Gastrocnemius medialis (tissue), 4 donors: ENCODE results near the gene LINGO1. TPM values are rescaled to one million over a fixed set of nuclear protein-coding genes. Genes with fewer than 3 reads are reported as not detected.

Experiments used
- ATAC-seq, 2 donors: fragments of 150-250 bp; one replicate each; pipeline ENCODE4 v1.9.1; 2016
- DNase-seq, 2 donors: peaks; one replicate each; pipeline ENCODE4 v3.0.0-alpha.2; 2019
- H3K27ac ChIP-seq, 4 donors: fragments of 200-600 bp; sonication (generic); 1 replicate in 1 of 4; 2 replicates in 3 of 4; pipeline ENCODE4 v1.5.1; 2016 to 2018; ENCODE audit warnings: mild to moderate bottlenecking in 2 of 4, moderate library complexity in 1 of 4
- H3K27me3 ChIP-seq, 3 donors: fragments of 200-600 bp; sonication (generic) in 2 of 3; 1 replicate in 1 of 3; 2 replicates in 2 of 3; pipeline versions ENCODE4 v1.5.1 to v1.6.0; 2016 to 2019; ENCODE audit warnings: mild to moderate bottlenecking in 1 of 3, moderate library complexity in 1 of 3
- H3K36me3 ChIP-seq, 2 donors: fragments of 200-600 bp; sonication (generic) in 1 of 2; one replicate each; pipeline ENCODE4 v1.5.1; 2017 to 2018
- H3K4me1 ChIP-seq, 2 donors: fragments of 200-600 bp; sonication (generic) in 1 of 2; one replicate each; pipeline ENCODE4 v1.5.1; 2016 to 2017; ENCODE audit warnings: mild to moderate bottlenecking in 2 of 2
- H3K4me3 ChIP-seq, 4 donors: fragments of 200-600 bp; sonication (generic) in 3 of 4; 1 replicate in 1 of 4; 2 replicates in 3 of 4; pipeline ENCODE4 v1.5.1; 2016 to 2019; ENCODE audit warnings: mild to moderate bottlenecking in 2 of 4
- H3K9me3 ChIP-seq, 3 donors: fragments of 200-600 bp; sonication (generic) in 2 of 3; 1 replicate in 1 of 3; 2 replicates in 2 of 3; pipeline ENCODE4 v1.5.1; 2016 to 2019
- POLR2A ChIP-seq, 2 donors: fragments of 450-650 bp; IDR thresholded peaks; one replicate each; pipeline ENCODE4 v1.6.1; 2017; ENCODE audit warnings: antibody characterized with exemption in 2 of 2, mild to moderate bottlenecking in 2 of 2, moderate library complexity in 2 of 2
- in situ Hi-C, 4 donors: fragments of 200-750 bp; cut with MboI; loops; one replicate each; pipeline versions ENCODE4 v1.15.0 to v1.8.0; 2017; ENCODE audit warnings: low sequenced_read_pairs in 4 of 4
- intact Hi-C: fragments of 100-400 bp; cut with DNase I; formaldehyde crosslinking; loops from one replicate; pipeline ENCODE4 v1.15.1; 2023; ENCODE audit warnings: low total_unique reads
- total RNA-seq, 4 donors: library from RNA; depleted of rRNA; stranded (reverse); fragments of >200 nt; gene quantifications; one replicate each; pipeline versions ENCODE4 v1.1.0 to v1.2.3, GENCODE V29; 2016
- TF ChIP-seq, protein P1 (sequence below), 5 experiments: fragments of 450-650 bp in 3 of 5; fragments of 200-600 bp in 2 of 5; sonication (generic) in 2 of 5; IDR thresholded peaks in 4 of 5; conservative IDR thresholded peaks in 1 of 5; 1 replicate in 4 of 5; 2 replicates in 1 of 5; pipeline ENCODE4 v1.5.1; 2016 to 2019; ENCODE audit warnings: antibody characterized with exemption in 5 of 5, mild to moderate bottlenecking in 3 of 5, moderate library complexity in 3 of 5

Gene LINGO1
- total RNA-seq, 4 donors from 2014 or later = 0.94 to 12.8 TPM; not detected in 2

DNA sequence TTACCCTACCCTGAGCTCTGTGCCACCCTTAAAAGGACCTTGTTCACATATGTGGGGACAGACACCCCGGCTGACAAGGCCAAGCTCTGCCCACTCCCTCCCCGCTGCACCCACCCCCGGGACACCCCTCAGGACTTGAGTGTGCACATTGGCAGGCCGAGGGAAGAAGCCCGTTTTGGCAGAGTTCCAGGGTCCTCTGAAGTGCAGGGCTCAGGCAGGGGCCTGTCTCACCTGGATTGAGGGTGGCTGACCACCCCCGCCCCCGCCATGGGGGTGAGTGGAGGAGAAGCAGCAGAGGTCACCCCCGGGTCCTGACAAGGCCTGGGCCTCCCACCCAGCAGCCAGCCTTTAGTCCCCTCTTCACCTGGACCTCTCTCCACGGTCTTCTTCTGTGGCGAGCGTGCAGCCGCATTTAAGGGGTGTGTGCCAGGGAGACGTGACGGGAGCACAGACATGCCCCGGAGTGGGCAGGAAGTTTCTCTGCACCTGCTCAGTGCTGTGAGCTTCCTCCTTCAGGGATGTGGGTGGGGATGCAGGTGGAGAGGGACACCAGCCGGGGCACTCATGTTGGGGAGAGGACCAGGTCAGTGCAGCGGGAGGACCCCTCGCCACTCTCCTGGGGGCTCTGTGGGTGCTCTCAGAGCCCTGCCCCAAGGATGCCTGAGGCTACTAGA lies 50.7 kb downstream of the LINGO1 start:
- TF ChIP-seq, protein P1, sequence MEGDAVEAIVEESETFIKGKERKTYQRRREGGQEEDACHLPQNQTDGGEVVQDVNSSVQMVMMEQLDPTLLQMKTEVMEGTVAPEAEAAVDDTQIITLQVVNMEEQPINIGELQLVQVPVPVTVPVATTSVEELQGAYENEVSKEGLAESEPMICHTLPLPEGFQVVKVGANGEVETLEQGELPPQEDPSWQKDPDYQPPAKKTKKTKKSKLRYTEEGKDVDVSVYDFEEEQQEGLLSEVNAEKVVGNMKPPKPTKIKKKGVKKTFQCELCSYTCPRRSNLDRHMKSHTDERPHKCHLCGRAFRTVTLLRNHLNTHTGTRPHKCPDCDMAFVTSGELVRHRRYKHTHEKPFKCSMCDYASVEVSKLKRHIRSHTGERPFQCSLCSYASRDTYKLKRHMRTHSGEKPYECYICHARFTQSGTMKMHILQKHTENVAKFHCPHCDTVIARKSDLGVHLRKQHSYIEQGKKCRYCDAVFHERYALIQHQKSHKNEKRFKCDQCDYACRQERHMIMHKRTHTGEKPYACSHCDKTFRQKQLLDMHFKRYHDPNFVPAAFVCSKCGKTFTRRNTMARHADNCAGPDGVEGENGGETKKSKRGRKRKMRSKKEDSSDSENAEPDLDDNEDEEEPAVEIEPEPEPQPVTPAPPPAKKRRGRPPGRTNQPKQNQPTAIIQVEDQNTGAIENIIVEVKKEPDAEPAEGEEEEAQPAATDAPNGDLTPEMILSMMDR (IDR thresholded peaks at IDR 0.05 in 4 of 5, conservative IDR thresholded peaks at IDR 0.05 in 1 of 5) = no peak
- no peak for TF ChIP-seq POLR2A (IDR thresholded peaks at IDR 0.05)
- Histone ChIP-seq H3K27me3 (no peaks in the 10 kb centered on the region), H3K4me3 (no peak overlapping the region), H3K4me1 (no peaks in the 10 kb centered on the region), H3K27ac (no peak overlapping the region), H3K9me3 (no peaks in the 10 kb centered on the region), H3K36me3 (no peaks in the 10 kb centered on the region)
- ATAC-seq = no peak
- in situ Hi-C loops (no loop called here), intact Hi-C loops (no loop called here)
- no peak for DNase-seq

GRCh38 chr15:77580996-77581682 lies 51.6 kb downstream of the LINGO1 start:
- no peaks in the 10 kb centered on the region for H3K9me3 ChIP-seq
- TF ChIP-seq POLR2A (IDR thresholded peaks at IDR 0.05) = no peak
- TF ChIP-seq, protein P1 (IDR thresholded peaks at IDR 0.05 in 4 of 5, conservative IDR thresholded peaks at IDR 0.05 in 1 of 5) = no peak
- in situ Hi-C loops (no loop called here), intact Hi-C loops (no loop called here)
- H3K27ac ChIP-seq = no peak overlapping the region
- no peak overlapping the region for H3K4me3 ChIP-seq
- ATAC-seq = peak in 1 of 2 donors; percentile 58
- DNase-seq = peak; percentile 7 to 47
- H3K36me3 ChIP-seq = no peaks in the 10 kb centered on the region
- H3K4me1 ChIP-seq = no peaks in the 10 kb centered on the region
- no peaks in the 10 kb centered on the region for H3K27me3 ChIP-seq

DNA sequence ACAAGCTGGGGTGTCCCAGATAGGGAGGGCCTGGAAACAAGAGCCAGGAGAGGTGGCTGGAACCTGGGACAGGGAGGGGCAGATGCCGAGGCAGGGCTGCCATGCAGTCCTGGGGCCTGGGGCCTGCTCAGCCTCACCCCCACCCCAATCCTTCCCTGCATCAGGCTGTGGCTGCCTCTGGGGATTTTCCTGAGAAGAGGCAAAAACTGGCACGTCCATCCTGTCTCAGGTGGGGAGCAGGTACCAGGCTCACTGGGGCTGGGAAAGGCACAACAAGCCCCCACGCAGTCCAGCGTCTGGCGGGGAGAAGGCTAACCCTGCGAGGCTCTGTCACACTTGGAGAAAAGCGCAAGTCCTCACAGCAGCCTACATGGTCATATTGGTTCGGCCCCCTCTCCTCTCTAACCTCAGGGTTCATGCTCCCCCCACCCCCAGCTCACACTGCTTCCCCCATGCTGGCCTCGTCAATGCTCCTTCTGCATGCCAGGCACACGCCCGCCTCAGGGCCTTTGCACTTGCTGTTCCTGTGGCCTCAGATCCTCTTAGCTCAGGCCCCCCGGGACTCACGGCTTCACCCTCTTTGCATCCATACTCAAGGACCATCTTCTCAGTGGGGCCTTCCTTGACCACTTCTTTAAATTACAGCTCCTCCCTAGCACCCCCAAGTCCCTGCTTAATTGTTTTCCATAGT lies 53.1 kb downstream of the LINGO1 start:
- no peak overlapping the region for H3K4me3 ChIP-seq
- no peak for DNase-seq

GRCh38 chr15:77578641-77579372 lies 53.9 kb downstream of the LINGO1 start:
- ATAC-seq (no peak), DNase-seq (no peak)
- intact Hi-C loops (no loop called here), in situ Hi-C loops (no loop called here)
- Histone ChIP-seq H3K4me1 (no peaks in the 10 kb centered on the region), H3K36me3 (no peaks in the 10 kb centered on the region), H3K27ac (no peak overlapping the region), H3K27me3 (no peaks in the 10 kb centered on the region), H3K4me3 (no peak overlapping the region), H3K9me3 (no peaks in the 10 kb centered on the region)
- TF ChIP-seq POLR2A (IDR thresholded peaks at IDR 0.05) = no peak
- TF ChIP-seq, protein P1 (IDR thresholded peaks at IDR 0.05 in 4 of 5, conservative IDR thresholded peaks at IDR 0.05 in 1 of 5) = no peak

More for the DNA sequence above, 53.1 kb downstream of the LINGO1 start:
- no peaks in the 10 kb centered on the region for H3K27me3 ChIP-seq
- ATAC-seq = no peak
- no peaks in the 10 kb centered on the region for H3K36me3 ChIP-seq
- no peak for TF ChIP-seq POLR2A (IDR thresholded peaks at IDR 0.05)
- TF ChIP-seq, protein P1 (IDR thresholded peaks at IDR 0.05 in 4 of 5, conservative IDR thresholded peaks at IDR 0.05 in 1 of 5) = no peak
- no peaks in the 10 kb centered on the region for H3K9me3 ChIP-seq
- in situ Hi-C loops (no loop called here), intact Hi-C loops (no loop called here)
- H3K4me1 ChIP-seq = no peaks in the 10 kb centered on the region
- no peak overlapping the region for H3K27ac ChIP-seq
